ENCODE data around the gene EXT2. TPM values are rescaled to one million over a fixed set of nuclear protein-coding genes. Genes with fewer than 3 reads are reported as not detected.

Gene EXT2
- total and polyA plus RNA-seq, 7 donors = 11.0 to 23.5 (median 21.4) TPM

DNA sequence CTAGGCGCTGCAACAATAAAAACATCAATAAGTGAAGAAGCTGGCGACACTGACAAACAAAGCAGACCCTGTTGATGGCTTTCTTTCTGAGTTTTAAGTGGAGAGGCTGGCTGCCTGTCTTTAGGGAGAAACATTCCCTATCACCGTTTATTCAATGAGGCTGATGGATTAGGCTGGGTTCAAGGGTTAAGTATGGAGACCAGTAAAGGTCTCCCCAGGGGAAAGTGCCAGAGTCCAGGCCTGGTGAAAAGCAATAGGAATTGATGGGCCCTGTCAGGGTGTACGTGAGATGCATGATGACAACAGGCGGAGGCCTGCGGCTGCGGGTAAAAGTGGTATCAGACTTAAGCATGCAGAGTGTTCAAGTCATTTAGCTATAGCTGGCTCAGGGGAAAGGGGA, 111.8 kb downstream of the EXT2 start:
- peaks cover 30% of the 10 kb centered on the region for H3K4me1 ChIP-seq
- no peaks in the 10 kb centered on the region for H3K27me3 ChIP-seq (ENCODE audit: insufficient read depth in 3 of 3, low read length in 2 of 3)
- peaks cover 3 to 18% of the 10 kb centered on the region in 2 donors for H3K36me3 ChIP-seq (ENCODE audit: insufficient read depth in 1 of 2, low read depth in 1 of 2)
- intact Hi-C loops (cut with DNase I) = loop anchor here in 1 of 2 donors (10.0 kb wide), 1 partner anchor 58 kb away; no protein-coding TSS in a partner anchor
- H3K9me3 ChIP-seq = no peaks in the 10 kb centered on the region
- H3K27ac ChIP-seq = no peak overlapping the region
- ATAC-seq (no peak), DNase-seq (no peak)
- WGBS, 3 donors = 89 to 92% (median 90%) methylated on average over 7 of the region's 7 CpGs
- no peak overlapping the region for H3K4me3 ChIP-seq
- TF ChIP-seq, protein P1, sequence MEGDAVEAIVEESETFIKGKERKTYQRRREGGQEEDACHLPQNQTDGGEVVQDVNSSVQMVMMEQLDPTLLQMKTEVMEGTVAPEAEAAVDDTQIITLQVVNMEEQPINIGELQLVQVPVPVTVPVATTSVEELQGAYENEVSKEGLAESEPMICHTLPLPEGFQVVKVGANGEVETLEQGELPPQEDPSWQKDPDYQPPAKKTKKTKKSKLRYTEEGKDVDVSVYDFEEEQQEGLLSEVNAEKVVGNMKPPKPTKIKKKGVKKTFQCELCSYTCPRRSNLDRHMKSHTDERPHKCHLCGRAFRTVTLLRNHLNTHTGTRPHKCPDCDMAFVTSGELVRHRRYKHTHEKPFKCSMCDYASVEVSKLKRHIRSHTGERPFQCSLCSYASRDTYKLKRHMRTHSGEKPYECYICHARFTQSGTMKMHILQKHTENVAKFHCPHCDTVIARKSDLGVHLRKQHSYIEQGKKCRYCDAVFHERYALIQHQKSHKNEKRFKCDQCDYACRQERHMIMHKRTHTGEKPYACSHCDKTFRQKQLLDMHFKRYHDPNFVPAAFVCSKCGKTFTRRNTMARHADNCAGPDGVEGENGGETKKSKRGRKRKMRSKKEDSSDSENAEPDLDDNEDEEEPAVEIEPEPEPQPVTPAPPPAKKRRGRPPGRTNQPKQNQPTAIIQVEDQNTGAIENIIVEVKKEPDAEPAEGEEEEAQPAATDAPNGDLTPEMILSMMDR (IDR thresholded peaks at IDR 0.05) = no peak

DNA sequence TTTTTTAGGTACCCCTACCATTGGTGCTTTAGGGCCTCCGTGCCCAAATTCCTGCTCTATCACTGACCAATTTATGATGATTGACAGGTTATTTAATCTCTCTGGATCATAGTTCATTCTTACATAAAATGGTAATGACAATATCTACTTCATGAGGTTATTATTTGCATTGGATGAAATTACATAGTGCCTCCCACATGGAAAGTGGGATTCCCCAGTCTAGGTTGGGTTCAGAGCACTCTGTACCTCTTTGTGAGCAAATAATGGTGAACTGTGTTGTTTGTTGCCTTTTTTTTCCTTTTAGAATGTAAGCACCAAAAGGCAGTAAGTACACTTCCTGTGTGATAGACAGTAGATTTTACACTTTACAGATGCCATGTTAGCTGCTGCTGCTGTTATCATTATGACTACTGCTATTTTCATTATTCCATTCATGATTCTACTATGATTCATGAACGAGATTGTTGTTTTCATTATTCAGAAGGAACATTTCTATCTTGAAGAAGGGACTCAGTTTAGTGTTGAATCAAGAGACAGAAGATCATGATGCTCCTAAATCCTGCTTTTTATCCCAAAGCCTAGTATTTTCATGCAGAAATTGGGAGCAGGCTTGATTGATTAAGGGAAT, 113.6 kb downstream of the EXT2 start:
- Histone ChIP-seq H3K4me3 (no peak overlapping the region), H3K27ac (no peak overlapping the region), H3K36me3 (ENCODE audit: insufficient read depth in 1 of 2, low read depth in 1 of 2) (peaks cover 3 to 18% of the 10 kb centered on the region in 2 donors), H3K9me3 (no peaks in the 10 kb centered on the region), H3K27me3 (ENCODE audit: insufficient read depth in 3 of 3, low read length in 2 of 3) (no peaks in the 10 kb centered on the region), H3K4me1 (peaks cover 14% of the 10 kb centered on the region)
- intact Hi-C loops (cut with DNase I) = loop anchor here in 1 of 2 donors (10.0 kb wide), 1 partner anchor 56 kb away; no protein-coding TSS in a partner anchor
- ATAC-seq = no peak
- no peak for DNase-seq
- TF ChIP-seq, protein P1 (IDR thresholded peaks at IDR 0.05) = no peak
- 75 to 90% (median 76%) methylated on average over 2 of the region's 2 CpGs for WGBS, 3 donors

DNA sequence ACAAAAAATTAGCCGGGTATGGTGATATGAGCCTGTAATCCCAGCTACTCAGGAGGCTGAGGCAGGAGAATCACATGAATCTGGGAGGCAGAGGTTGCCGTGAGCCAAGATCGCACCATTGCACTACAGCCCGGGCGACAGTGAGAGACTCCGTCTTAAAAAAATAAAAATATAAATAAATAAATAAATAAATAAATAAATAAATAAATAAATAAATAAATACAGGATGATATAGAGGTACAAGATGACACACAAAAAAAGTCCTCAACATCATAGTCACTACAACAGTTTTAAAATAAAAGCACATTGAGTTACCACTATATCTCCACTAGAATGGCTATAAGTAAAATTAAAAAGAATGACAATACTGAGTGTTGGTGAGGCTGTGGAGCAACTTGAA, 116.7 kb downstream of the EXT2 start:
- H3K27me3 ChIP-seq (ENCODE audit: insufficient read depth in 3 of 3, low read length in 2 of 3) = no peaks in the 10 kb centered on the region
- TF ChIP-seq, protein P1 (IDR thresholded peaks at IDR 0.05) = no peak
- WGBS, 3 donors = 96 to 99% (median 98%) methylated on average over 6 of the region's 6 CpGs
- no peak overlapping the region for H3K27ac ChIP-seq
- intact Hi-C loops (cut with DNase I) = no loop called here
- H3K9me3 ChIP-seq = no peaks in the 10 kb centered on the region
- H3K4me1 ChIP-seq = no peaks in the 10 kb centered on the region
- no peak for ATAC-seq
- H3K36me3 ChIP-seq (ENCODE audit: insufficient read depth in 1 of 2, low read depth in 1 of 2) = peaks cover 0 to 11% of the 10 kb centered on the region in 2 donors
- H3K4me3 ChIP-seq = no peak overlapping the region
- DNase-seq = no peak

DNA sequence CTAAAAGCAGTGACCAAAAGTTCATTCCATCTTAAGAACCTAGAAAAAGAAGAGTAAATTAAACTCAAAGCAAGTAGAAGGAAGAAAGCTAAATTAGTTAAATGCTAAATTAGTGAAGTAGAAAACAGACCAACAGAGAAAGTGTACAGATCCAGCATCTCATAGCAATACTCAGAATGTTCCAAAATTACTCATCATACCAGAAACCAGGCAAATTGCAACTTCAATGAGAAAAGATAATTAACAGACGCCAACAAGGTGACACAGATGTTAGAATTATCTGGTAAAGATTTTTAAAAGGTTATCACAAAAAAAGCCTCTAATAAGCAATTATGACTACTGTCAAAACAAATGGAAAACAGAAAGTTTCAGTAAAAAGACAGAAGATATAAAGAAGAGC, 117.7 kb downstream of the EXT2 start:
- Histone ChIP-seq H3K27me3 (ENCODE audit: insufficient read depth in 3 of 3, low read length in 2 of 3) (no peaks in the 10 kb centered on the region), H3K4me1 (no peaks in the 10 kb centered on the region), H3K36me3 (ENCODE audit: insufficient read depth in 1 of 2, low read depth in 1 of 2) (peaks cover 0 to 4% of the 10 kb centered on the region in 2 donors), H3K27ac (no peak overlapping the region), H3K4me3 (no peak overlapping the region), H3K9me3 (no peaks in the 10 kb centered on the region)
- intact Hi-C loops (cut with DNase I) = no loop called here
- no peak for ATAC-seq
- DNase-seq = no peak
- 95 to 100% (median 97%) methylated on average over 1 of the region's 1 CpG for WGBS, 3 donors
- TF ChIP-seq, protein P1 (IDR thresholded peaks at IDR 0.05) = no peak

DNA sequence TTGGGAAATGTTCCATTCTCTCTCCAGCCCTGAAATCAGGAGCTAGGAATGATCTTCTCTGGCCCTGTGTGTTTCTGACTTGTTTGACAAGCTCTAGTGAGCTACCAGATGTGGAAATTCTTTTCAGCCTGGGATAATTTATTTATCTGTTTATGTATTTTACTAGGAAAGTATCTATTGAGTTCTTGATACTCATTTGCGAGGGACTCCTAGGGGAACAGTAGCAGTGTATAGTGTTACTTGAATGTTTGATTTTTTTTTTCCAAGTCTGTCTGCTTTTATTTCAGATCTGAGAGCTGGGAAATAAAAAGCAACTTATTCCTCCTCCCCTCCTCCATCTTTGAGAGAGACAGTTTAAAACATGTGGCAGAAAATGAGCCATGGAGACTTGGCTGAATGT, 122.0 kb downstream of the EXT2 start:
- Histone ChIP-seq H3K27ac (no peak overlapping the region), H3K27me3 (ENCODE audit: insufficient read depth in 3 of 3, low read length in 2 of 3) (no peaks in the 10 kb centered on the region), H3K4me1 (no peaks in the 10 kb centered on the region), H3K9me3 (no peaks in the 10 kb centered on the region), H3K36me3 (ENCODE audit: insufficient read depth in 1 of 2, low read depth in 1 of 2) (no peaks in the 10 kb centered on the region), H3K4me3 (no peak overlapping the region)
- 71 to 94% (median 74%) methylated on average over 1 of the region's 1 CpG for WGBS, 3 donors
- intact Hi-C loops (cut with DNase I) = no loop called here
- TF ChIP-seq, protein P1 (IDR thresholded peaks at IDR 0.05) = no peak
- no peak for DNase-seq
- ATAC-seq = no peak

Data from psoas muscle (tissue), 8 donors.